ENCODE results near the gene DNAH14.

- TF ChIP-seq, protein P1, sequence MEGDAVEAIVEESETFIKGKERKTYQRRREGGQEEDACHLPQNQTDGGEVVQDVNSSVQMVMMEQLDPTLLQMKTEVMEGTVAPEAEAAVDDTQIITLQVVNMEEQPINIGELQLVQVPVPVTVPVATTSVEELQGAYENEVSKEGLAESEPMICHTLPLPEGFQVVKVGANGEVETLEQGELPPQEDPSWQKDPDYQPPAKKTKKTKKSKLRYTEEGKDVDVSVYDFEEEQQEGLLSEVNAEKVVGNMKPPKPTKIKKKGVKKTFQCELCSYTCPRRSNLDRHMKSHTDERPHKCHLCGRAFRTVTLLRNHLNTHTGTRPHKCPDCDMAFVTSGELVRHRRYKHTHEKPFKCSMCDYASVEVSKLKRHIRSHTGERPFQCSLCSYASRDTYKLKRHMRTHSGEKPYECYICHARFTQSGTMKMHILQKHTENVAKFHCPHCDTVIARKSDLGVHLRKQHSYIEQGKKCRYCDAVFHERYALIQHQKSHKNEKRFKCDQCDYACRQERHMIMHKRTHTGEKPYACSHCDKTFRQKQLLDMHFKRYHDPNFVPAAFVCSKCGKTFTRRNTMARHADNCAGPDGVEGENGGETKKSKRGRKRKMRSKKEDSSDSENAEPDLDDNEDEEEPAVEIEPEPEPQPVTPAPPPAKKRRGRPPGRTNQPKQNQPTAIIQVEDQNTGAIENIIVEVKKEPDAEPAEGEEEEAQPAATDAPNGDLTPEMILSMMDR (optimal IDR thresholded peaks at IDR 0.05 in 1 of 3, IDR thresholded peaks at IDR 0.05 in 1 of 3, conservative IDR thresholded peaks at IDR 0.05 in 1 of 3; ENCODE audit: extremely low read depth in 1 of 3, insufficient read depth in 2 of 3, low read length in 3 of 3) = no peak
- no peak for TF ChIP-seq EZH2 (IDR thresholded peaks at IDR 0.05; ENCODE audit: low read length)
Measured at GRCh38 chr1:224898937-224899336, 30.5 kb upstream of the DNAH14 start.
